Measurements from ENCODE around the gene PRXL2A.

DNA sequence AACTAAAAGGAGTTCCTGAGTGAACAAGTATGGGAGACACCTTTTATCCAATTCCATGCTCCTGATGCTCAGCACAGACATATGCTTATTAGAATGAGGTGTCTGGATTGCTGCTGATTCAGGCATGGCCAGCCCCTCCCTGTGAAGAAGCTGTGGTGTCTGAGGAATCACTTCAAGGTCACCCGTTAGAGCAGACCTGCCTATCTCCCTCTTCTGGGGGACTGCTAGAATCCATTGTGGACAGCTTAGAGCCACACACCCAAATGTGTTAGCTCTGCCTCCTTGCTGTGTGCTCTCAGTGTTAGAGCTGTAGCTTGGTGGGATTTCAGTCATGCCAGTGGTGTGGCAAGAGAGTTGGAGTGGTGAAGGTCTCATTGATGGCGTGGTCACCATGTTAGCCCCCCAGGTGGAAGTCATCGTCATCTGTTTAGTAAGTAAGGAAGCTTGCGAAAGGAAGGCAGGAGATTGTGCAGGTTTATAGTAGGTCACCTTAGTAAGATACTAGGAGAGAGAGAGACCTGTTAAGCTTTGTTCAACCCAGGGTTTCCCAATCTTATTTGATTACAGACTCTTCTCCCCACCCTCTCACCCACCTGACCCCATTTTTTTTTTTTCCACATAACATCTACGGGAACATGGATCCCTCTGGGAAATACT lies 12.8 kb downstream of the PRXL2A start:
- no peak for TF ChIP-seq POLR2A (IDR thresholded peaks at IDR 0.05; ENCODE audit: low read depth, low read length)
- TF ChIP-seq POLR2AphosphoS5 (IDR thresholded peaks at IDR 0.05; ENCODE audit: low read depth, low read length): no peak
- no peak for TF ChIP-seq TAF1 (IDR thresholded peaks at IDR 0.05; ENCODE audit: borderline replicate concordance, low read depth, low read length)
